ENCODE measurements around the gene PGM1.

DNA sequence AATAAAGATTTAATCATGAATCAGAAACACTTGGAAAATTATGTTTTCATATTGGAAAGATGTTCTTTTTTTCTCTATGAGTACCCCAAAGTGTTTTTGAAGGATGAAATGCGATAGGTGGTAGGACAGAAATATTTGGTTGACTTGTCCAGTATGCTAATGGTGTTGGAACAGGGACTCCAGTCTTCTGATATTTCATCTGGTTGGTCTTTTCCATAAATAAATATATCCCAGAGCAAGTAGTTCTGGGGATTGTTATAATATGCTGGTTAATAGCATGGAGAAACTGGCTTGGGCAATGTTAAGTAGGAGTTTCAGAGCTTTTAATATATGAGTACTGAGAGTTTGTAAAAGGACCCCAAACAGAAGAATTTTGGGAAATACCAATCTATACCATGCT lies 8.7 kb downstream of the PGM1 start:
- TF ChIP-seq PHF20 (CRISPR knock-in tag; IDR thresholded peaks at IDR 0.05), result no peak
- TF ChIP-seq ZNF766 (CRISPR knock-in tag; IDR thresholded peaks at IDR 0.05; ENCODE audit: borderline replicate concordance), result no peak
- TF ChIP-seq, protein P1, sequence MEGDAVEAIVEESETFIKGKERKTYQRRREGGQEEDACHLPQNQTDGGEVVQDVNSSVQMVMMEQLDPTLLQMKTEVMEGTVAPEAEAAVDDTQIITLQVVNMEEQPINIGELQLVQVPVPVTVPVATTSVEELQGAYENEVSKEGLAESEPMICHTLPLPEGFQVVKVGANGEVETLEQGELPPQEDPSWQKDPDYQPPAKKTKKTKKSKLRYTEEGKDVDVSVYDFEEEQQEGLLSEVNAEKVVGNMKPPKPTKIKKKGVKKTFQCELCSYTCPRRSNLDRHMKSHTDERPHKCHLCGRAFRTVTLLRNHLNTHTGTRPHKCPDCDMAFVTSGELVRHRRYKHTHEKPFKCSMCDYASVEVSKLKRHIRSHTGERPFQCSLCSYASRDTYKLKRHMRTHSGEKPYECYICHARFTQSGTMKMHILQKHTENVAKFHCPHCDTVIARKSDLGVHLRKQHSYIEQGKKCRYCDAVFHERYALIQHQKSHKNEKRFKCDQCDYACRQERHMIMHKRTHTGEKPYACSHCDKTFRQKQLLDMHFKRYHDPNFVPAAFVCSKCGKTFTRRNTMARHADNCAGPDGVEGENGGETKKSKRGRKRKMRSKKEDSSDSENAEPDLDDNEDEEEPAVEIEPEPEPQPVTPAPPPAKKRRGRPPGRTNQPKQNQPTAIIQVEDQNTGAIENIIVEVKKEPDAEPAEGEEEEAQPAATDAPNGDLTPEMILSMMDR (CRISPR knock-in tag; IDR thresholded peaks at IDR 0.05), result no peak
- TF ChIP-seq, protein P2, sequence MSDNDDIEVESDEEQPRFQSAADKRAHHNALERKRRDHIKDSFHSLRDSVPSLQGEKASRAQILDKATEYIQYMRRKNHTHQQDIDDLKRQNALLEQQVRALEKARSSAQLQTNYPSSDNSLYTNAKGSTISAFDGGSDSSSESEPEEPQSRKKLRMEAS (IDR thresholded peaks at IDR 0.05), result no peak
- TF ChIP-seq ZNF3 (CRISPR knock-in tag; IDR thresholded peaks at IDR 0.05), result no peak
- TF ChIP-seq SP4 (CRISPR knock-in tag; IDR thresholded peaks at IDR 0.05), result no peak
- TF ChIP-seq JUND (CRISPR knock-in tag; IDR thresholded peaks at IDR 0.05), result no peak
- TF ChIP-seq, protein P3, sequence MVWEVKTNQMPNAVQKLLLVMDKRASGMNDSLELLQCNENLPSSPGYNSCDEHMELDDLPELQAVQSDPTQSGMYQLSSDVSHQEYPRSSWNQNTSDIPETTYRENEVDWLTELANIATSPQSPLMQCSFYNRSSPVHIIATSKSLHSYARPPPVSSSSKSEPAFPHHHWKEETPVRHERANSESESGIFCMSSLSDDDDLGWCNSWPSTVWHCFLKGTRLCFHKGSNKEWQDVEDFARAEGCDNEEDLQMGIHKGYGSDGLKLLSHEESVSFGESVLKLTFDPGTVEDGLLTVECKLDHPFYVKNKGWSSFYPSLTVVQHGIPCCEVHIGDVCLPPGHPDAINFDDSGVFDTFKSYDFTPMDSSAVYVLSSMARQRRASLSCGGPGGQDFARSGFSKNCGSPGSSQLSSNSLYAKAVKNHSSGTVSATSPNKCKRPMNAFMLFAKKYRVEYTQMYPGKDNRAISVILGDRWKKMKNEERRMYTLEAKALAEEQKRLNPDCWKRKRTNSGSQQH (CRISPR knock-in tag; IDR thresholded peaks at IDR 0.05; ENCODE audit: low read depth), result no peak

All from HepG2 (cell line).